ENCODE results near the gene LHX2. TPM values are rescaled to one million over a fixed set of nuclear protein-coding genes. Genes with fewer than 3 reads are reported as not detected.

The LHX2 gene
- total RNA-seq, 4 donors from 2014 or later = not detected

- no peak for DNase-seq
- no peaks in the 10 kb centered on the region for H3K36me3 ChIP-seq
- no peak for TF ChIP-seq POLR2A (IDR thresholded peaks at IDR 0.05)
- TF ChIP-seq CTCF (IDR thresholded peaks at IDR 0.05) = no peak
- H3K4me1 ChIP-seq = no peaks in the 10 kb centered on the region
- H3K4me3 ChIP-seq = no peak overlapping the region
- no peak overlapping the region for H3K27ac ChIP-seq
- no peaks in the 10 kb centered on the region for H3K27me3 ChIP-seq
- no peaks in the 10 kb centered on the region for H3K9me3 ChIP-seq
Measured at GRCh38 chr9:124078641-124079040, 67.1 kb downstream of the LHX2 start.

GRCh38 chr9:124079176-124079925 is 67.8 kb downstream of the LHX2 start:
- Histone ChIP-seq H3K9me3 (no peaks in the 10 kb centered on the region), H3K4me1 (no peaks in the 10 kb centered on the region), H3K4me3 (no peak overlapping the region), H3K27ac (no peak overlapping the region), H3K27me3 (no peaks in the 10 kb centered on the region), H3K36me3 (no peaks in the 10 kb centered on the region)
- DNase-seq = no peak
- TF ChIP-seq CTCF (IDR thresholded peaks at IDR 0.05) (no peak), POLR2A (IDR thresholded peaks at IDR 0.05) (no peak)

- no peak for DNase-seq
- Histone ChIP-seq H3K27ac (no peak overlapping the region), H3K9me3 (no peaks in the 10 kb centered on the region), H3K4me1 (no peaks in the 10 kb centered on the region), H3K27me3 (no peaks in the 10 kb centered on the region), H3K4me3 (no peak overlapping the region), H3K36me3 (no peaks in the 10 kb centered on the region)
- TF ChIP-seq POLR2A (IDR thresholded peaks at IDR 0.05) (no peak), CTCF (IDR thresholded peaks at IDR 0.05) (no peak)
Measured at GRCh38 chr9:124082622-124083021, 71.1 kb downstream of the LHX2 start.

Other genes starting within 250 kb of the LHX2 start
- 10 to 100 TPM; 37.1 to 55.3 (median 50.0) TPM for gene DENND1A, start 81.6 kb upstream of the LHX2 start, total RNA-seq
- 10 to 100 TPM; 38.4 to 77.6 (median 46.9) TPM for gene NEK6, start 246.2 kb downstream of the LHX2 start, total RNA-seq